Ovary (tissue), 3 donors: ENCODE results near the gene PSMB9.

ENCODE experiments used
- CTCF ChIP-seq, 3 donors: fragments of 450-650 bp in 2 of 3; fragments of 200-600 bp in 1 of 3; IDR thresholded peaks; one replicate each; pipeline versions ENCODE4 v1.5.1 to v1.8.0; 2016 to 2022; ENCODE audit warnings: antibody characterized with exemption in 3 of 3, mild to moderate bottlenecking in 1 of 3
- EP300 ChIP-seq: sonication (generic); formaldehyde crosslinking; IDR thresholded peaks from one replicate; pipeline ENCODE4 v1.6.1; 2017; ENCODE audit warnings: antibody characterized with exemption
- POLR2A ChIP-seq: fragments of 450-650 bp; IDR thresholded peaks from one replicate; pipeline ENCODE4 v1.6.1; 2017; ENCODE audit warnings: antibody characterized with exemption, mild to moderate bottlenecking, moderate library complexity
- donor health status: DM: no; HTN: no; CAD: no.

- TF ChIP-seq CTCF (IDR thresholded peaks at IDR 0.05), result no peak
- no peak for TF ChIP-seq POLR2A
- no peak for TF ChIP-seq EP300
These were observed 1.0 kb upstream of the PSMB9 start for GRCh38 chr6:32852844-32853540.
